Stimulated activated CD8-positive, alpha-beta memory T cell treated with anti-CD3 and anti-CD28 coated beads, Interleukin-7, amount 100 ng/mL, for 1 hour (primary cell): ENCODE measurements around the gene ALDH1A1.

Source experiments
- DNase-seq, 2 donors: peaks; one replicate each; pipeline ENCODE4 v3.0.0-alpha.2; 2020; ENCODE audit warnings: low read depth in 2 of 2

The ALDH1A1 gene

GRCh38 chr9:72855890-72856523 lies 96.8 kb downstream of the ALDH1A1 start:
- no peak for DNase-seq

- DNase-seq = no peak
Observed at GRCh38 chr9:72855321-72855720, 97.5 kb downstream of the ALDH1A1 start.
